NCI-H2227 (cell line): ENCODE results near the gene ADAMTSL3.
"Not testable (repeated sequence)": the region's sequence is repeated elsewhere in the genome, so short reads cannot be mapped to it uniquely, and the experiment has no call there.

Experiments
- DNase-seq: peaks from one replicate; lab custom pipeline; 2025; ENCODE audit not compliant: unreplicated experiment; lab: John Stamatoyannopoulos, UW

Gene ADAMTSL3

GRCh38 chr15:84079885-84080777 lies 426.2 kb downstream of the ADAMTSL3 start:
- DNase-seq, result peak; percentile 75

GRCh38 chr15:84080778-84081084 lies 426.8 kb downstream of the ADAMTSL3 start:
- peak; percentile 28 for DNase-seq

GRCh38 chr15:84081391-84082168 lies 427.7 kb downstream of the ADAMTSL3 start:
- DNase-seq, result no peak

DNA sequence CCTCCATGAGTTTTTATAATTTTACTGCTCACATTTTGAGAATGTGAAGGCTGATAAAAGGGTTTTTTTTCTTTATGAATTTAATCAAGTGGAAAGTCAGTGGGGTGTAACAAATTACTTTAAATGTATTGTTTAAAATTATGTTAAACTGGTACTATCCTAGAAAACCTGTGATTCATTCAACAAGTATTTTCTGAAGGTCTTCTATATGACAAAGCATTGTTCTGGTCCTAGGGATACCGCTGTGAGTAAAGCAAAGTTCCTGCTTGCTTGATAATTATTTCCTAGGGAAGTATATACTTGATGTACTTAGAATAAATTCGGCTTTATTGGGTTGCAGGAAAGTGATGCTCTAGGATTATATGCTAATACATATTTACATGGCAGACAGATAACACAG lies 428.8 kb downstream of the ADAMTSL3 start:
- DNase-seq, result no peak

- DNase-seq, result not testable (repeated sequence)
Measured at GRCh38 chr15:84086071-84086470, 432.1 kb downstream of the ADAMTSL3 start.
